ENCODE data around the gene PANK4. TPM values are rescaled to one million over a fixed set of nuclear protein-coding genes. Genes with fewer than 3 reads are reported as not detected.
"Not testable (repeated sequence)": the region's sequence is repeated elsewhere in the genome, so short reads cannot be mapped to it uniquely, and the experiment has no call there.

PANK4 gene
- polyA plus RNA-seq, 1 donor from 2014 or later: 19.4 TPM

DNA sequence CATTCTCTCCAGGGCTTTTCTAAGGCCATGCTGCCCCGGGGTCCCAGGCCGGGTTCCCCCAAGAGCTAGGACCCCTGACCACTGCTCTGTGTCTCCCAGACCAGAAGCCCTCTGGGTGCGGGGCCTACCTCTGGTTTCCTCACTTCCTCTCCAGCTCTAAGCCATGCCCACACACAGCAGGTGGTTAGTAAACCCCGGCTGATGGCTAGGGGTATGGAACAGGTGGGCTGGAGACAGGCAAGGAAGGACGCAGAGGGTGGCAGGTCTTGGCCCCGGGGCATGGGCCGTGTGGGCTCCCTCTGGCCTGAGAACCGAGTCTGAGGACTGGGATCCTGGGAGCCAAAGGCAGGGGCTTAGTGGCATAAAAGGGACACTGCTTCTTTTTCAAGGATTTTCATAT lies 66.2 kb downstream of the PANK4 start:
- Mint-ChIP-seq H3K27me3 (peaks cover 13% of the 10 kb centered on the region), H3K36me3 (no peaks in the 10 kb centered on the region), H3K4me3 (no peak overlapping the region), H3K4me1 (peaks cover 0 to 5% (median 2%) of the 10 kb centered on the region in 3 donors), H3K27ac (no peak overlapping the region), H3K9me3 (no peaks in the 10 kb centered on the region)

DNA sequence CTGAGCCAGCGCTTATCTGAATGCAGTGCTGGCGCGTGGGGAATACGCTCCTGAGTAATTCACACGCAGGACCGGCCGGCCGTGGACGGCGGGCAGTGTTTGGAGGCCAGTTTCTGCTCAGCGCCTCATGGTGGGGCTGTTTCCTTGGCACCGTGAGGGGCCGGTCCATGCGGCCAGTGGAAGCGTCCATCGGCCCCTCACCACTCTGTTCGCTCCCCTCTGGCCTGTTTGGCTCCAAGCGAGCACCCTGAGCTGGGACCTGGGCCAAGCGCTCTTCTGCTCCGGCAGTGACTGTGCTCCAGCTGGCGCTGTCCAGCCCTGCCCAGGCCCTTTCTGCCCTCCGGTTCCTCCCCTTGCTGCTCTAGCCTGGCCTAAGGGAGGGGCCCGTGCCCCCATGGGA lies 66.6 kb downstream of the PANK4 start:
- Mint-ChIP-seq H3K4me1 (peaks cover 0 to 5% (median 2%) of the 10 kb centered on the region in 3 donors), H3K27ac (no peak overlapping the region), H3K4me3 (no peak overlapping the region), H3K9me3 (no peaks in the 10 kb centered on the region), H3K27me3 (peaks cover 13% of the 10 kb centered on the region), H3K36me3 (no peaks in the 10 kb centered on the region)

DNA sequence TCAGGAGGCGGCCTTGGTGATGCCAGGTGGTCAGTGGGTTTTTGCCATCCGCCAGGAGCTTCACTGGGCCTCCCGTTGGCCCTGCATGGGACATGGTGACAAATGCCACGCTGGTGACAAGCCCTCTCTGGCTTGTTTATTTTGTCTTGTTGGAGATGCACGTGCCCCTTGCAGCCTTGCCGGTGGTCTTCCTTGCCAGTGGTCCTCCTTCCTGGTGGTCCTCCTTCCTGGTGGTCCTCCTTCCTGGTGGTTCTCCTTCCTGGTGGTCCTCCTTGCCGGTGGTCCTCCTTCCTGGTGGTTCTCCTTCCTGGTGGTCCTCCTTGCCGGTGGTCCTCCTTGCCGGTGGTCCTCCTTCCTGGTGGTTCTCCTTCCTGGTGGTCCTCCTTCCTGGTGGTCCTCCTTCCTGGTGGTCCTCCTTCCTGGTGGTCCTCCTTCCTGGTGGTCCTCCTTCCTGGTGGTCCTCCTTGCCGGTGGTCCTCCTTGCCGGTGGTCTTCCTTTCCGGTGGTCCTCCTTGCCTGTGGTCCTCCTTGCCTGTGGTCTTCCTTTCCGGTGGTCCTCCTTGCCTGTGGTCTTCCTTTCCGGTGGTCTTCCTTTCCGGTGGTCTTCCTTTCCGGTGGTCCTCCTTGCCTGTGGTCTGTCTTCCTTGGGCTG lies 67.2 kb downstream of the PANK4 start:
- not testable (repeated sequence) for H3K27ac Mint-ChIP-seq

DNA sequence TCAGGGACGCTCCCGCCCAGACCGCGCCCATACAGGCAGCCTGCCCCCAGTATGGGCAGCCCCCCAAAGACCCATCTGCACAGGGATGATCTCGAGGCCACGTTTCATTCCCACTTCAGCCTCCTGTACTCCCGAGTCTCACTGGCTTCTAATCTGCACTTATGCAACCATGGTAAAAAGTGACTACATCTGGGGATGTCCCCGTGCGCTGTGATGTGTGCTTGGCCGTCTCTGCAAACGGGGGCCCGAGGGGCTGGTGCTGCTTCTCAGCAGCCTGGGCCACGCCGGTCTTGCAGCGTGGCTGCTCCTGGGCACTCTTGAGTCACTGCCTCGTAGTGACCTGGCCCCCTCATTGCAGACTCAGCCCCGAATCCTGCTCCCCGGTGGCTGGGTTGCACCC lies 67.7 kb downstream of the PANK4 start:
- Mint-ChIP-seq H3K4me3 (no peak overlapping the region), H3K27me3 (peaks cover 10% of the 10 kb centered on the region), H3K9me3 (no peaks in the 10 kb centered on the region), H3K27ac (no peak overlapping the region), H3K36me3 (no peaks in the 10 kb centered on the region), H3K4me1 (peaks cover 0 to 2% (median 0%) of the 10 kb centered on the region in 3 donors)

More for the DNA sequence above, 67.2 kb downstream of the PANK4 start:
- H3K27me3 Mint-ChIP-seq: peaks cover 12% of the 10 kb centered on the region
- not testable (repeated sequence) for H3K9me3 Mint-ChIP-seq, H3K4me3 Mint-ChIP-seq, H3K36me3 Mint-ChIP-seq, H3K4me1 Mint-ChIP-seq

Other genes starting within 250 kb of the PANK4 start
- 6.7 TPM for gene MORN1, start 135.0 kb downstream of the PANK4 start, polyA plus RNA-seq
- 141 TPM for gene RER1, start 134.8 kb downstream of the PANK4 start, polyA plus RNA-seq
- 14.8 TPM for gene PEX10, start 114.0 kb downstream of the PANK4 start, polyA plus RNA-seq
- 0.66 TPM for gene PLCH2, start 50.3 kb downstream of the PANK4 start, polyA plus RNA-seq
- not detected for gene HES5, start 3.7 kb upstream of the PANK4 start, polyA plus RNA-seq
- 63.3 TPM for gene TNFRSF14, start 29.8 kb upstream of the PANK4 start, polyA plus RNA-seq
- gene PRXL2B, start 60.2 kb upstream of the PANK4 start, polyA plus RNA-seq: 20.3 TPM
- gene MMEL1, start 106.4 kb upstream of the PANK4 start, polyA plus RNA-seq: 5.8 TPM